GM21786 (cell line): Measurements from ENCODE around the gene PTPRK.

Experiments
- ATAC-seq: cut with Tn5 transposase; IDR thresholded peaks from one replicate; pipeline ENCODE4 v1.9.1; 2021; ENCODE audit not compliant: unreplicated experiment

The PTPRK gene

DNA sequence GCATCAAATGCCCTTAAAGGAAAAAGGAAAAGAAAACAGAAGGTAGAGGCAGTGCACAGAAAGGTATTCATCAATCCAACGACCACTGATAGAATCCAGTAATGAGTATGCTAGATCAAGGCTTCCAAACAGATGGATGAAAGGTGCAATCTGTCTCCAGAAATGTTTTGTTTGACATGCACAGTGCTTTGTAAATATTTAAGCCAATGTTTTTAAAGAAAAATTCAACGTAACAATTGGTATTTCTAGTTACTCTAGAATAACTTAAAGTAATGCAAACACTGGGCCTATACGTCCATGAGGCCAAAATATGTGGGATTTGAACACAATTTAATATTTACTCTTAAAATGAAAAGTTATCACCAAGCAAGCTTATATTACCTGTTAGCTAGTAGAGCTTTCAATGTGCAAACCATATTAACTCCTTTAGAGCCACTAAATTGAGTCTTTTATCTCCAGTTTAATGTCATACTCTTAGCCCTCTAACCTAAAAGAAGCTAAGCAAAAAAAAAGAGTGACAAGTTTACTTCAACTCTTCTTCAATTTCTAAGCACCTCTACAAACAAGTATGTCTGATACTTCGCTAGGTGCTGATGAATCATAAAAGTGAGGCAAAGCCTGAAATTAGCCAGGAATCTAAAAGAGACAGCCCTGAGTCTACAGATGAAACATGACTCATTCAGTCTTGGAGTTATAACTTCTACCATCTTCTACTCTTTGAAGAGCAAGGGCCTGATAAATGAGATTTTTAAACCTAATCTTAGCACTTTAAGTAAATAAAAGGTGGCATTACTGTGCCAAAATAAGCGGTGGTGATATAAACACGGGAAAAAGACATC lies 169.8 kb downstream of the PTPRK start:
- ATAC-seq: no peak

- ATAC-seq: no peak
These were observed 173.3 kb downstream of the PTPRK start for GRCh38 chr6:128347123-128347522.

DNA sequence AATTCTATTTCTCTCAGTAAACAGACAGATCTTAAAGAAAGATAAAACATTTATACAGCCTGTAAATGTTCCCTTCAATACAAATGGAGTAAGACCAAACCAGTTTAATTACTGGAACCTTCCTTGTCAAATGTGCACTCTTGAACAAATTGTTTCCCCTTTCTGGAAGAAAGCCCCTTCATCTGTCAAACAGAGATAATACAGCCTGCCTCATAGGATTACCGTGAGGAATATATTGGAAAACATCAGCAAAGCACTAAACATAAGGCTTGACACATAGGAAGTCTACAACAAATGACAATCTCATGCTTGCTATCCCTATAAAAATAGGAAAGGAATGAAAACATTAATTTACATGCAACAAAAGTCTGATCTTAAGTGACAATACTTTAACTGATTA lies 173.8 kb downstream of the PTPRK start:
- no peak for ATAC-seq

DNA sequence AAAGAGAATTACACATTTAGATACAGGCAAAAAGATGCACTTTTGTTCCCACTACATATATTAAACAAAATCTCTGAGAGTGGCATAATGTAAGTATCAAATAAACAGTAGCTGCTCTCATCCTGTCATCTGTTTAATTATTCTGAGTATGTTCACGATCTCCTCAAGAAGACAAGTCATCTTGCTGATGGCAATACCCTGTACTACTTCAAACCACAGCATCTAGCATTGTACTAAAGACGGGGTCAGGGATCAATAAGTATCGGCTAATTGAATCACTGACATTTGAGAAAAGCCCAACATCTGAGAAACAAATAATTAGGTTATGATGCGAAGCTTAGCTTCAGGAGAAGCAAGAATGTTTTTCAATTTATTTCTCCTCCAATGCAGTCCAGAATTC lies 175.1 kb downstream of the PTPRK start:
- no peak for ATAC-seq

DNA sequence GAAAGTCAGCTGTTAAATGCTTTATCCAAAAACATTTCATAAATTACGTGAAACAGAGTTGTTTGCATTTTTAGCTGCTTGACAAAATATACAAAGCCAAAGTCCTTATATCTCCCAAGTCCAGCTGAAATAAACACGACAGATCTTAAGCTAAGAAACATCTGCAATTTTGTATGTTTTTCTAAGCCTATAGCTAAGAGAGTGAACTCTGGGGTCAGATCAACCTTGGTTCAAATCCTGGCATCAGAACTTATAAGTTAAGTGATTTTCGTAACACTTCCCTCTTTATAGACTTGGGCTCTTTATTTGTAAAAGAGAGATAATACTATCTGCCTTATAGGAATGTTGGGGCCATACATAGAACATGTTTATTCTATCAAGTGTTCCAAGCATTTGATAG lies 176.7 kb downstream of the PTPRK start:
- ATAC-seq: no peak

DNA sequence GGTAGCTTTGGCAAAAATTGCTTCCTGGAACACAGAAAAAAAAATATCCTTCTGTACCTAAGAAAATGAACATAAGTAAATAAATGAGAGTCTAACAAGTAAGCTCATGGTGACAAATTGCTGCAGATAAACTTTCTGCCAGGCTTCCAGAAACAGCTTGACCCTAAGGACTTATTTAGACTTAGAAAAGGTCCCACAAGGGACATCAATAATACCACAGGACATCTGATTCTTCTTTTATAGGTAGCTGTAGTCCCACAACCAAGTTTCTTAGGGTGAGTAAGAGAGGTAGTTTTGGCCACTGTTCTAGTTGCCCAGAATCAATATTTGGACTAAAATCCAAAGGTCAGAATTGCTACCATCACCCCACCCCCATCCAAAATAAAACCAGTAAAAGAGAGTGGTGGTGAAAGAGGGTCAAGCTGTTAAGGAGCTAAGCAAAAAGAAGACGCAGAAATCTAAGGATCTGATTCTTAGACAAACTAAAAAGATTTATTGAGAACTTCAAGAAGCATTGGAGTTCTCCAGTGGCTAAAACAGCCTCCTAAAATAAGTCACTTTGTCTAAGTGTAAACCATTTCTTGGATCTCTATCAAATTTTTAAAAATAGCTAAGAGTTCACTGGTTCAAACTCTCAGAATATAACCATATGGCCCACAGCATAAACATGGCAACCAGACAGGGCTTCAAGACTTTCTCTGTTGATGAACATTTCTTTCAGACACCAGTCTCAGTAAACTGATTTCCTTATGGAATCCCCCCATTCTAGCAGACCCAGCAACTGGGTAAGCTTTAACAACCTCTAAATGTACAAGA lies 180.6 kb downstream of the PTPRK start:
- no peak for ATAC-seq

DNA sequence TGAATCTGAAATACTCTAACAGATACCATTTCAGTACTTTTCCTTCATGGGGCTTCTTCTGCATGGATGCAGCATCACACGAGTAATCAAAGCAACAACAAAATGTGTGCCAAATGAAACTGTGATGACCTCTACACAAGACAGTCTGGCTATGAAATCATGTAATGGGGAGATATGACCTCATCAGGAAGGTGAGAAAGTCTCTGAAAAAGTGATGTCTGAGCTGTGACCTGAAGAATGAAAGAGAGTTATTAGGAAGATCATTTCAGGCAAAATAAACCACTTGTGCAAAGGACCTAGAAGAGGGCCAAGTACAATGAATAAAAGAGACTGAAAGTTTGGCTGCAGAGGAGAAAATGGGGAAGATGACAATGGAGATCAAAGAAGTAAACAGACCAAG lies 182.8 kb downstream of the PTPRK start:
- no peak for ATAC-seq

GRCh38 chr6:128336436-128337095 lies 183.8 kb downstream of the PTPRK start:
- ATAC-seq: no peak

- no peak for ATAC-seq
These were observed 184.4 kb downstream of the PTPRK start for GRCh38 chr6:128335963-128336362.

DNA sequence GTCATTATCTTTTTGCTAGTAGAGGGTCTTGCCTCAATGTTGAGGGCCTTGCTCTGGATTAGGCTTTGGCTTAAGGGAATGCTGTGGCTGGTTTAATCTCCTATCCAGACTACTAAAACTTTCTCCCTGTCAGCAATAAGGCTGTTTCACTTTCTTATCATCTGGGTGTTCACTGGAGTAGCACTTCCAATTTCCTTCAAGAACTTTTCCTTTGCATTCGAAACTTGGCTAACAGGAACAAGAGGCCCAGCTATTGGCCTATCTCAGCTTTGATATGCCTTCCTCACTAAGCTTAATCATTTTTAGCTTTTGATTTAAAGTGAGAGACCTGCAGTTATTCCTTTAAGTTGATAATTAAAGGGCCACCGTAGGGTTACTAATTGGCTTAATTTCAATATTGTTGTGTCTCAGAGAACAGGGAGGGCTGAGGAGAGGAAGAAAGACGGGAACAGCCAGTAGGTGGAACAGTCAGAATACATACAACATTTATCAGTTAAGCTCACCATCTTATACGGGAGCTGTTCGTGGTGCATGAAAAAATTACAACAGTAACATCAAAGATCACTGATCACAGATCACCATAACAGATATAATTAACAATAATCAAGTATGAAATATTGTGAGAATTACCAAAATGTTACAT lies 186.7 kb downstream of the PTPRK start:
- ATAC-seq: no peak

DNA sequence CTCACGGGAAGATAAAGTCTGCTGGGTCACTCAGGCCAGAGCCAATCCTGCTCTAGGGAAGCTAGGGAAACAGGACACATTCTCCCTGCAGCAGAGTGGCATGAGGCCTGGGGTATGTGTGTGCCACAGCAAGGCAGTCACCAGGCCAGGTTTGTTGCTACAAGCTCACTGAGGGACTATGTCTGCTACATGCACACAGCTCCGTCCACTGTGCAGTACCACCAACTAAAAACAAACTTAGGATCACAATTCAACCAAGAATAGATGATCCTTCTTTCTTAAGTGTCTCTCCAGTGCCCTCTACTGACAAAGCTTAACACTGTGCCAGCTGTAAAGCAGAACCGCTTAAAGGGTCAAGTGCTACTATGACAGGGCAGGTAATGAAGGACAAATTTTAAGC lies 192.5 kb downstream of the PTPRK start:
- ATAC-seq: peak; percentile 91

GRCh38 chr6:128323011-128323410 lies 197.4 kb downstream of the PTPRK start:
- no peak for ATAC-seq

- ATAC-seq: no peak
These were observed 200.5 kb downstream of the PTPRK start for GRCh38 chr6:128319946-128320345.

DNA sequence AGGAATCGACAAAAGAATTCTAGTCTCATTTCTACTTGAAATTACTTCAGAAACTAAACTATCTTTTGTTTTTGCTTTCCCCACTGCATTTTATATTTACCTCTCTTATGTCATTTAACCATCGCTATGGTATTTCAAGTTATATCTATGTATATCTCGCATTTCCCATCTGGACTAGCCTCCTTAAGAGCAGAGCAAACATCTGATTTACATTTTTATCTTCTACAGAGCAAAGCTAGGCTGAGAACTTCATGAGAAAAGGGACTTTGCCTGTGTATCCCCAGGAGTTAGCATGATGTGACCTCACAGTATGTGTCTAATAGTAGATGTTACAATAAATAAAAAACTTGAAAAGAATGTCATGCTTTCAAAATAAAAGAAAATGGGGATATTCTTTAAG lies 201.2 kb downstream of the PTPRK start:
- no peak for ATAC-seq

GRCh38 chr6:128316258-128316929 lies 204.0 kb downstream of the PTPRK start:
- ATAC-seq: no peak

DNA sequence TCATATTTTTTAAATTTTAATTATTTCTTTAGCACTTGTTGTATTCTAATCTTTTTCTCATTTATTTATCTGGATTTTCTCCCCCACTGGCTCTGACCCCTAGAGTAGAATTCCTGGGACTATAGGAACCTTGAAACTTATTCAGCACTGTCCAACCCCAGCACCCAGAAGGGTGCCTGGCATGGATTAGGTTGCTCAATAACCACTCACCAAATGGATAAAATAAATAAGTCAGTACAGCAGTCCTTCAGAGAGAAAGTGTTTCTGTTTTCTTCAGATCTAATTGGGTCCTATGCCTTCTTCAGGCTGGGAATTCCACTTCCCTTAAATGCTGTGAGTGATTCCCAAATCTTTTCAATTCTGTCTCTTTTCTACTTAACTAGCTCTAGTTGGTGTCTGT lies 206.2 kb downstream of the PTPRK start:
- no peak for ATAC-seq

GRCh38 chr6:128311944-128312570 lies 208.3 kb downstream of the PTPRK start:
- no peak for ATAC-seq

DNA sequence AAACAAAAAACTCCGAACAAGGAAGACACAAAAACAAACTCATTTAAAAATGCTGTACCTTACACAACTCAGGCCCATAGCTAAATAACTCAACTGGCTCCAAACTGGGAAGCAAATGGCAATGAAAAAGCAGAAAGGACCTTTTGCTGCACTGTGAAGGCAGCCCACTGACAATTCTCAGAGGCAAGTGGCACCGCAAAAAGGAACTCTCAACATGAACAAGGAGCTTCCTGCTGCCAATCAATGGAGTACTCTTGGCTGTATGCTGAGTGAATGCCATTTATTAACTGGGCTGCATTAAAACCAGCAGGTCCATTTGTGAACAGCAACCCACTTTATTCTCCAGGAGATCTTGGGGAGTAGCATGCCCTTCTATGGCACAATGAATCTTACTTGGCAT lies 209.9 kb downstream of the PTPRK start:
- no peak for ATAC-seq

DNA sequence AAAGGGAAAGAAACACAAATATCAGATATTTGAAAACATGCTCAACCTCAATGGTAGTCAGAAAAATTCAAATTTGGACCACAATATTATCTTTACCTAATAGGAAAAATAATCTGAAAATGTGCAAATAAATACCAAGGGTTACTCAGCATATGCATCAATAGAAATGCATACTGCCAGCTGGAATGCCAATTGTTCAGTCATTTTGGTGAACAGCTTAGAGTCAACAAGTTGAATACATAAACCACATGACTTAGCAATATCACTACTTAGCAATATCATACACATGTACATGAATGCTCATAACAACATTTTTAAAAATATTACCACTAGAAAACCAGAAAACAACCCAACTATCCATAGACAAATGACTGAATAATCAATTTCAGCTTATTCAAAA lies 212.7 kb downstream of the PTPRK start:
- ATAC-seq: no peak

DNA sequence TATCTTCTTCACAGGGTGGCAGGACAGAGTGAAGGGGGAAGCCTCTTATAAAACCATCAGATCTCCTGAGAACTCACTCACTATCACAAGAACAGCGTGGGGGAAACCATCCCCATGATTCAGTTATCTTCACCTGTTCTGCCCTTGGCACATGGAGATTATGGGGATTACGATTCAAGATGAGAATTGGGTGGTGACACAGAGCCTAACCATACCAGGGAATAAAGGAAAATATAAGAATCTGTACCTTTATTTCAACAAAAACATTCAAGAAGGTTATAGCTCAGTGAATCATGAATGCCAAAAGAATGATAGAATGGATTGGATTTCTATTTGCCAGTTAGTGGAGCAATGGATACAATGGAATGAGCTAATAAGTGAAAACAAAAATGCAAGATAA lies 214.4 kb downstream of the PTPRK start:
- ATAC-seq: no peak
